Kidney (tissue), 14 donors: Measurements from ENCODE around the gene CCNY. TPM values are rescaled to one million over a fixed set of nuclear protein-coding genes. Genes with fewer than 3 reads are reported as not detected.
"Not testable (repeated sequence)": the region's sequence is repeated elsewhere in the genome, so short reads cannot be mapped to it uniquely, and the experiment has no call there.

ENCODE experiments used
- DNase-seq, 5 donors: peaks; one replicate each; pipeline ENCODE4 v3.0.0-alpha.2; 2013 to 2020
- FAIRE-seq: peaks from 2 replicates; lab custom pipeline; 2012; peaks lifted over from hg19 to GRCh38; lab: Jason Lieb, UNC
- H3K27ac ChIP-seq, 2 donors: one replicate each; pipeline ENCODE4 v1.7.0; 2013; ENCODE audit warnings: low read depth in 2 of 2, low read length in 2 of 2, inconsistent platforms in 1 of 2
- H3K27me3 ChIP-seq: one replicate; pipeline ENCODE4 v1.7.1; 2013; ENCODE audit warnings: low read length, inconsistent platforms; ENCODE audit not compliant: control insufficient read depth, insufficient read depth
- H3K36me3 ChIP-seq, 3 donors: one replicate each; pipeline versions ENCODE4 v1.7.0 to v1.7.1; 2013; ENCODE audit warnings: low read length in 3 of 3, control low read depth in 1 of 3, inconsistent platforms in 1 of 3; ENCODE audit not compliant: insufficient read depth in 3 of 3, control insufficient read depth in 2 of 3
- H3K4me1 ChIP-seq, 3 donors: one replicate each; pipeline versions ENCODE4 v1.7.0 to v1.7.1; 2013; ENCODE audit warnings: low read length in 3 of 3, inconsistent platforms in 1 of 3, low read depth in 1 of 3; ENCODE audit not compliant: control insufficient read depth in 2 of 3, insufficient read depth in 2 of 3
- H3K4me3 ChIP-seq, 3 donors: one replicate each; pipeline versions ENCODE4 v1.7.0 to v1.8.1; 2013; ENCODE audit warnings: low read length in 3 of 3, control low read depth in 1 of 3, inconsistent platforms in 1 of 3
- H3K9ac ChIP-seq, 3 donors: one replicate each; pipeline versions ENCODE4 v1.7.0 to v1.7.1; 2013; ENCODE audit warnings: low read length in 3 of 3, control low read depth in 1 of 3, inconsistent platforms in 1 of 3
- H3K9me3 ChIP-seq, 3 donors: one replicate each; pipeline versions ENCODE4 v1.7.0 to v1.7.1; 2013; ENCODE audit warnings: low read length in 3 of 3, control low read depth in 1 of 3, inconsistent platforms in 1 of 3; ENCODE audit not compliant: control insufficient read depth in 2 of 3, insufficient read depth in 1 of 3
- intact Hi-C: fragments of 100-400 bp; cut with DNase I; formaldehyde crosslinking; loops from one replicate; pipeline ENCODE4 v1.11.1; 2022
- polyA plus RNA-seq: library from polyadenylated mRNA; stranded (reverse); fragments of 350-450 nt; fragmentation: Illumina TruSeq; extraction: RNeasy Lipid Tissue Mini Kit (QIAGEN cat#74804); gene quantifications from one replicate; pipeline ENCODE4 v1.2.3, GENCODE V29; 2014; ENCODE audit warnings: low read depth, low replicate concordance; ENCODE audit not compliant: insufficient read depth
- total RNA-seq: library from RNA; stranded (reverse); fragmentation: NEBNext Ultra II Directional; extraction: Animal tissue kit (Norgen Biotek cat#: 25700); gene quantifications from one replicate; pipeline ENCODE4 v1.2.1, GENCODE V29; 2021
- TF ChIP-seq, protein P1 (sequence below): IDR thresholded peaks from 3 replicates; pipeline ENCODE4 v1.5.1; 2012; ENCODE audit warnings: mild to moderate bottlenecking, moderate library complexity, borderline replicate concordance; ENCODE audit not compliant: insufficient read depth; ENCODE audit errors: extremely low read depth
- donor health status: control.
- donor health status: control.
- donor health status: control.
- donor health status: control.
- donor health status: control.
- donor health status: DM: yes; HTN: yes; CAD: no.
- donor health status: Normal renal cell carcinoma (clear cell type).

The CCNY gene
- total and polyA plus RNA-seq, 2 donors from 2014 or later, result 45.6 to 77.2 TPM

DNA sequence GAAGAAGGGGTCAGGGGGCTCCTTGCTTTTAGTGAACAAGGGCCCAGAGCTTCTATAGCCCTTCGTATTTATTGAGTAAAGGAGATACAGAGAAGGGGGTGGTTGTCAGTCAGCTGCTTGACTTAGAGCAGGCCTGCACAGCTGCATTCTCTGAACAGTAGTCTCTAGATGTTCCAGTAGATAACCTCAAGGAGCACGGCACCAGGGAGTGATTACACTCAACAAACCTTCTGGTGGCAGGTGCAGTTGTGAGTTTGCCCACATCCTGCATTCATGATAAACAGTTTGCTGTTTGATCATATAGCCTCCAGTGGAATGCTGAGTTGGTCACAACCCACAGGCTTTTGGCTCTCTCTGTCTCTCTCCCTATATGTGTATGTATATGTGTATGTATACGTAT, 198.8 kb downstream of the CCNY start:
- no peak for FAIRE-seq
- no peaks in the 10 kb centered on the region for H3K4me1 ChIP-seq
- peaks cover 0 to 26% (median 22%) of the 10 kb centered on the region in 3 donors for H3K36me3 ChIP-seq
- no peak overlapping the region for H3K27ac ChIP-seq
- no peak overlapping the region for H3K4me3 ChIP-seq
- intact Hi-C loops, result no loop called here
- no peak overlapping the region for H3K9ac ChIP-seq
- H3K27me3 ChIP-seq, result no peaks in the 10 kb centered on the region
- TF ChIP-seq, protein P1, sequence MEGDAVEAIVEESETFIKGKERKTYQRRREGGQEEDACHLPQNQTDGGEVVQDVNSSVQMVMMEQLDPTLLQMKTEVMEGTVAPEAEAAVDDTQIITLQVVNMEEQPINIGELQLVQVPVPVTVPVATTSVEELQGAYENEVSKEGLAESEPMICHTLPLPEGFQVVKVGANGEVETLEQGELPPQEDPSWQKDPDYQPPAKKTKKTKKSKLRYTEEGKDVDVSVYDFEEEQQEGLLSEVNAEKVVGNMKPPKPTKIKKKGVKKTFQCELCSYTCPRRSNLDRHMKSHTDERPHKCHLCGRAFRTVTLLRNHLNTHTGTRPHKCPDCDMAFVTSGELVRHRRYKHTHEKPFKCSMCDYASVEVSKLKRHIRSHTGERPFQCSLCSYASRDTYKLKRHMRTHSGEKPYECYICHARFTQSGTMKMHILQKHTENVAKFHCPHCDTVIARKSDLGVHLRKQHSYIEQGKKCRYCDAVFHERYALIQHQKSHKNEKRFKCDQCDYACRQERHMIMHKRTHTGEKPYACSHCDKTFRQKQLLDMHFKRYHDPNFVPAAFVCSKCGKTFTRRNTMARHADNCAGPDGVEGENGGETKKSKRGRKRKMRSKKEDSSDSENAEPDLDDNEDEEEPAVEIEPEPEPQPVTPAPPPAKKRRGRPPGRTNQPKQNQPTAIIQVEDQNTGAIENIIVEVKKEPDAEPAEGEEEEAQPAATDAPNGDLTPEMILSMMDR, result no peak
- no peaks in the 10 kb centered on the region for H3K9me3 ChIP-seq
- no peak for DNase-seq

DNA sequence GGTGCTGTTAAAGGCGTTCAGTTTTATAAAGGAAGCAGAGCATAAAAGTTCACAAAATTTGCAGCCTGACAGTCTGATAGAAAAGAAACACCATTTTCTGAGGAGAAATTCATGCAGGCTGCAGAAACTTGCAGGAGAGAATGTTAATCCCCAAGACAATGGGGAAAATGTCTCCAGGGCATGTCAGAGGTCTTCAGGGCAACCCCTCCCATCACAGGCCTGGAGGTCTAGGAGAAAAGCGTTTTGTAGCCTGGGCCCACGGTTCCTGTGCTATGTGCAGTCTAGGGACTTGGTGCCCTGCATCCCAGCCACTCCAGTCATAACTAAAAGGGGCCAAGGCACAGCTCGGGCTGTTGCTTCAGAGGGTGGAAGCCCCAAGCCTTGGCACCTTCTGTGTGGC, 200.5 kb downstream of the CCNY start:
- TF ChIP-seq, protein P1, result no peak
- Histone ChIP-seq H3K4me3 (no peak overlapping the region), H3K27ac (no peak overlapping the region), H3K36me3 (peaks cover 0 to 16% (median 14%) of the 10 kb centered on the region in 3 donors), H3K27me3 (no peaks in the 10 kb centered on the region), H3K9me3 (no peaks in the 10 kb centered on the region), H3K4me1 (no peaks in the 10 kb centered on the region), H3K9ac (no peak overlapping the region)
- intact Hi-C loops, result no loop called here
- no peak for FAIRE-seq
- DNase-seq, result no peak

DNA sequence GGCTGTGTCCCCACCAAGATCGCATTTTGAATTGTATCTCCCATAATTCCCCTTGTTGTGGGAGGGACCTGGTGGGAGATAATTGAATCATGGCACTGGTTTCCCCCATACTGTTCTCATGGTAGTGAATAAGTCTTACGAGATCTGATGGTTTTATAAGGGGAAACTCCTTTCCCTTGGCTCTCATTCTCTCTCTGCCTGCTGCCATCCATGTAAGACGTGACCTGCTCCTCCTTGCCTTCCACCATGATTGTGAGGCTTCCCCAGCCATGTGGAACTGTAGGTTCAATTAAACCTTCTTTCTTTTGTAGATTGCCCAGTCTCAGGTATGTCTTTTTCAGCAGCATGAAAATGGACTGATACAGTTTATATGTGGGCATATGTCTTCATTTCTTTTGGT, 201.6 kb downstream of the CCNY start:
- H3K27me3 ChIP-seq, H3K27ac ChIP-seq, intact Hi-C loops, H3K4me1 ChIP-seq, FAIRE-seq, H3K4me3 ChIP-seq, DNase-seq, H3K9me3 ChIP-seq, H3K9ac ChIP-seq, H3K36me3 ChIP-seq: not testable (repeated sequence)

DNA sequence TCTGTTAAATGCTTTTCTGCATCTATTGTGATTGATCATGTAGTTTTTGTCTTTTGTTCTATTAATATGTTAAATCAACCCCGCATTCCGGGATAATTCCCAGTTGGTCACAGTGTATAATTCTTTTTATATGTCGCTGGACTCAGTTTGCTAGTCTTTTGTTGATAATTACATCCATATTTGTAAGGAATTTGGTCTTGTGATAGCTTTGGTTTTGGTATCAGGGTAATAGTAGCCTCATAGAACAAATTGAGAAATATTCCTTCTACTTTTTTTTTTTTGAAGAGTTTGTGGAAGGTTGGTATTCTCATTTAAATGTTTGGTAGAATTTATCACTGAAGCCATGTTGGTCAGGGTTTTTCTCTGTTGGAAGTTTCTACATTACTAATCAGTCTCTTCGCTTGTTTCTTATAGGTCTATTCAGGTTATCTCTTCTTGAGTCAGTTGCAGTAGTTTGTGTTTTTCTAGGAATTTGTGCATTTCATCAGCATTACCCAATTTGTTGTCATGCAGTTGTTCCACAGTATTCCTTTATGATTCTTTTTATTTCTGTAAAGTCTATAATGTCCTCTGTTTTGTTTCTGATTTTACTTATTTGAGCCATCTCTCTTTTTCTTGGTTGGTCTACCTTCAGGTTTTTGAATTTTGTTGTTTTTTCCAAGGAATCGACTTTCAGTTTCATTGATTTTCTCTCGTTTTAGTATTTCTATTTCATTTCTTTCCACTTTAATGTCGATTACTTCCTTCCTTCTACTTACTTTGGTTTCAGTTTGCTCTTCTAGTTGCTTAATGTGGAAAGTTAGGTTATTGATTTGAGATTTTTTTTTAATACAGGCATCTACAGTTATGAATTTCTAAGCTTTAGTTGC, 204.2 kb downstream of the CCNY start:
- DNase-seq (no peak), FAIRE-seq (no peak)
- Histone ChIP-seq H3K9me3 (no peaks in the 10 kb centered on the region), H3K4me1 (no peaks in the 10 kb centered on the region), H3K27me3 (no peaks in the 10 kb centered on the region), H3K4me3 (no peak overlapping the region), H3K9ac (no peak overlapping the region), H3K36me3 (peaks cover 3 to 4% (median 4%) of the 10 kb centered on the region in 3 donors), H3K27ac (no peak overlapping the region)
- TF ChIP-seq, protein P1, result no peak
- intact Hi-C loops, result no loop called here
